HepG2 (cell line): Measurements from ENCODE around the gene FRAS1. TPM values are rescaled to one million over a fixed set of nuclear protein-coding genes. Genes with fewer than 3 reads are reported as not detected.
A peak's percentile ranks its signal among the peaks of the same experiment; 100 is the strongest.

ENCODE experiments used
- ATAC-seq: fragments of 200-7000 bp; cut with Tn5 transposase; 3 replicates; pipeline ENCODE4 v1.9.1; 2020; ENCODE audit warnings: mild to moderate bottlenecking, moderate library complexity
- BruUV-seq: library from RNA; stranded (reverse); fragments of 400-500 nt; replicated peaks from 2 replicates; lab custom pipeline; 2021; lab: Mats Ljungman, UMichigan
- CTCF ChIA-PET: fragments of 300-600 bp; formaldehyde crosslinking; extraction: SDS; loops from one replicate; lab custom pipeline; 2021; ENCODE audit warnings: low total read pairs, inconsistent platforms, low intra/inter-chr PET ratio; lab: Yijun Ruan, JAX
- POLR2A ChIA-PET: fragments of 350-600 bp; sonication (Branson Sonifier 250); formaldehyde crosslinking; loops from one replicate; lab custom pipeline; 2020; ENCODE audit warnings: antibody characterized with exemption, inconsistent platforms; lab: Yijun Ruan, JAX
- DNase-seq: peaks from one replicate; pipeline ENCODE4 v3.0.0-alpha.2; 2015; ENCODE audit warnings: low spot score
- FAIRE-seq: peaks from 3 replicates; lab custom pipeline; 2011; peaks lifted over from hg19 to GRCh38; lab: Jason Lieb, UNC
- H2AFZ ChIP-seq: one replicate; pipeline ENCODE4 v1.6.1; 2011; ENCODE audit warnings: low read length, inconsistent platforms
- H3K27ac ChIP-seq: fragments of 300-600 bp; 3 replicates; pipeline ENCODE4 v1.8.0; 2011; ENCODE audit warnings: mixed run types, mild to moderate bottlenecking, mixed read lengths, low read length, inconsistent platforms; ENCODE audit not compliant: insufficient read depth; ENCODE audit errors: extremely low read length
- H3K27me3 ChIP-seq, 2 experiments: fragments of 200-600 bp in 1 of 2; 2 replicates in 1 of 2; 3 replicates in 1 of 2; pipeline versions ENCODE4 v1.6.0 to v1.8.0; 2011; ENCODE audit warnings: low read length in 2 of 2, mild to moderate bottlenecking in 2 of 2, moderate library complexity in 2 of 2, inconsistent platforms in 1 of 2; ENCODE audit not compliant: insufficient read depth in 2 of 2, control insufficient read depth in 1 of 2
- H3K36me3 ChIP-seq, 2 experiments: fragments of 200-600 bp in 1 of 2; replicated peaks in 1 of 2; 2 replicates in 1 of 2; 3 replicates in 1 of 2; pipeline versions ENCODE4 v1.5.1 to v1.8.0; 2011; ENCODE audit warnings: low read length in 2 of 2, inconsistent platforms in 1 of 2; ENCODE audit not compliant: insufficient read depth in 2 of 2, control insufficient read depth in 1 of 2
- H3K4me1 ChIP-seq: 2 replicates; pipeline ENCODE4 v1.5.1; 2012; ENCODE audit warnings: low read length, inconsistent platforms; ENCODE audit not compliant: insufficient read depth
- H3K4me2 ChIP-seq: 2 replicates; pipeline ENCODE4 v1.6.0; 2011; ENCODE audit warnings: low read depth, low read length, inconsistent platforms
- H3K4me3 ChIP-seq, 3 experiments: fragments of 200-600 bp in 1 of 3; sonication (generic), shearing (Covaris generic) in 1 of 3; replicated peaks in 1 of 3; 2 replicates each; pipeline ENCODE4 v1.5.1; 2011 to 2016; ENCODE audit warnings: low read length in 3 of 3, inconsistent platforms in 2 of 3, low read depth in 2 of 3, mild to moderate bottlenecking in 2 of 3, control low read depth in 1 of 3, mixed read lengths in 1 of 3; ENCODE audit not compliant: insufficient read depth in 1 of 3
- H3K79me2 ChIP-seq: one replicate; pipeline ENCODE4 v1.6.1; 2011; ENCODE audit warnings: low read length, inconsistent platforms; ENCODE audit not compliant: insufficient read depth
- H3K9ac ChIP-seq: 2 replicates; pipeline ENCODE4 v1.6.0; 2011; ENCODE audit warnings: mild to moderate bottlenecking, low read depth, low read length, inconsistent platforms; ENCODE audit not compliant: insufficient read depth
- H3K9me3 ChIP-seq: 2 replicates; pipeline ENCODE4 v1.5.1; 2012; ENCODE audit warnings: mild to moderate bottlenecking, low read length
- H4K20me1 ChIP-seq: 2 replicates; pipeline ENCODE4 v1.6.0; 2011; ENCODE audit warnings: inconsistent platforms, mild to moderate bottlenecking, low read length, moderate library complexity; ENCODE audit not compliant: insufficient read depth
- HOXA3 ChIP-seq: sonication (generic); formaldehyde crosslinking; IDR thresholded peaks from 2 replicates; pipeline ENCODE4 v1.5.0; 2020; ENCODE audit warnings: missing genetic modification reagents
- MAFF ChIP-seq: IDR thresholded peaks from 2 replicates; pipeline ENCODE4 v1.6.1; 2011; ENCODE audit warnings: low read depth, low read length, improper control_type of control experiment
- MAFK ChIP-seq, 2 experiments: IDR thresholded peaks in 1 of 2; conservative IDR thresholded peaks in 1 of 2; 2 replicates each; pipeline ENCODE4 v1.6.1; 2011; ENCODE audit warnings: improper control_type of control experiment in 2 of 2, low read length in 2 of 2
- PRMT3 ChIP-seq: sonication (generic); formaldehyde crosslinking; IDR thresholded peaks from 2 replicates; pipeline ENCODE4 v1.8.1; 2022; ENCODE audit warnings: low read depth, mild to moderate bottlenecking, moderate library complexity, missing genetic modification reagents, borderline replicate concordance
- WGBS: methylation state at CpG from one replicate; pipeline ENCODE4 v1.1.6; 2017; ENCODE audit warnings: low lambda C conversion rate; 5-methylcytosine and 5-hydroxymethylcytosine counted together
- in situ Hi-C: cut with HindIII; loops from 2 replicates; pipeline ENCODE4 v1.10.0; 2017; ENCODE audit warnings: low pct_unique_long_range_greater_than_20kb; ENCODE audit not compliant: extremely low pct_ligation_motif_present
- intact Hi-C: fragments of 100-400 bp; cut with micrococcal nuclease; formaldehyde crosslinking; loops from one replicate; pipeline ENCODE4 v1.10.0; 2022; ENCODE audit not compliant: unreplicated experiment
- polyA plus RNA-seq, 8 experiments: library from polyadenylated mRNA; depleted of rRNA in 3 of 8; stranded (reverse) in 7 of 8; unstranded in 1 of 8; fragments of >200 nt; fragmentation: Illumina TruSeq in 4 of 8; extraction: Trizol in 4 of 8; gene quantifications; 2 replicates each; pipeline versions ENCODE4 v1.2.1 to v1.2.3, GENCODE V29; 2011 to 2016; ENCODE audit warnings: low read depth in 4 of 8, missing spikeins in 1 of 8, mixed read lengths in 1 of 8; ENCODE audit not compliant: insufficient read depth in 1 of 8
- total RNA-seq, 5 experiments: library from RNA; depleted of rRNA; stranded (reverse); fragments of >200 nt; fragmentation: Illumina TruSeq; extraction: Trizol; gene quantifications; 2 replicates each; pipeline ENCODE4 v1.2.3, GENCODE V29; 2016; ENCODE audit warnings: low read depth in 1 of 5
- TF ChIP-seq, protein P1 (sequence below): IDR thresholded peaks from 2 replicates; pipeline ENCODE4 v1.6.1; 2016; ENCODE audit warnings: low read depth
- TF ChIP-seq, protein P2 (sequence below): sonication (generic); formaldehyde crosslinking; IDR thresholded peaks from 2 replicates; pipeline ENCODE4 v1.4.0; 2020; ENCODE audit warnings: missing genetic modification reagents

FRAS1 gene
- total and polyA plus RNA-seq, 2 of the 13 experiments (the other 11 are each of a cell fraction or from before 2014, with no cell fraction given), result 22.5 to 31.6 TPM

DNA sequence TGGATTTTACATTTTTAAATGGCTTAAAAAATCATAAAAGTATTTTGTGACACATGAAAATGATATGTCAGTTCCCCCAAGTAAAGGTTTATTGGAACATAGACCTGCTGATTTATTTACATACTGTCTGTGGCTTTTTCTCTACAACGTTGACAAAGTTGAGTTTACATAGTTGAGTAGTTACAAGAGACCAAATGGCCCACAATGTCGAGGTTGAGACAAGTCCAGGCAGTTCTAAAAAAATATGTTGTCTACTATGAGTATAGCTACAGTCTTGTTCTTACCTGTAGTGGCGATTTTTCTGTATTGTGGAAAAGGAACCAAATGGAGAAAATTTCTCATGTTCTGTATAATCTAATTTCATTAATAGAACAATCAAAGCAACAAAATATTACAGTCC is 163.2 kb downstream of the FRAS1 start (continued):
- TF ChIP-seq, protein P1, sequence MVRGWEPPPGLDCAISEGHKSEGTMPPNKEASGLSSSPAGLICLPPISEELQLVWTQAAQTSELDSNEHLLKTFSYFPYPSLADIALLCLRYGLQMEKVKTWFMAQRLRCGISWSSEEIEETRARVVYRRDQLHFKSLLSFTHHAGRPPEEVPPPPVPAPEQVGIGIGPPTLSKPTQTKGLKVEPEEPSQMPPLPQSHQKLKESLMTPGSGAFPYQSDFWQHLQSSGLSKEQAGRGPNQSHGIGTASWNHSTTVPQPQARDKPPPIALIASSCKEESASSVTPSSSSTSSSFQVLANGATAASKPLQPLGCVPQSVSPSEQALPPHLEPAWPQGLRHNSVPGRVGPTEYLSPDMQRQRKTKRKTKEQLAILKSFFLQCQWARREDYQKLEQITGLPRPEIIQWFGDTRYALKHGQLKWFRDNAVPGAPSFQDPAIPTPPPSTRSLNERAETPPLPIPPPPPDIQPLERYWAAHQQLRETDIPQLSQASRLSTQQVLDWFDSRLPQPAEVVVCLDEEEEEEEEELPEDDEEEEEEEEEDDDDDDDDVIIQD (CRISPR knock-in tag), result peak; percentile 73; the same call in 1 of the 2 replicates
- TF ChIP-seq, protein P2, sequence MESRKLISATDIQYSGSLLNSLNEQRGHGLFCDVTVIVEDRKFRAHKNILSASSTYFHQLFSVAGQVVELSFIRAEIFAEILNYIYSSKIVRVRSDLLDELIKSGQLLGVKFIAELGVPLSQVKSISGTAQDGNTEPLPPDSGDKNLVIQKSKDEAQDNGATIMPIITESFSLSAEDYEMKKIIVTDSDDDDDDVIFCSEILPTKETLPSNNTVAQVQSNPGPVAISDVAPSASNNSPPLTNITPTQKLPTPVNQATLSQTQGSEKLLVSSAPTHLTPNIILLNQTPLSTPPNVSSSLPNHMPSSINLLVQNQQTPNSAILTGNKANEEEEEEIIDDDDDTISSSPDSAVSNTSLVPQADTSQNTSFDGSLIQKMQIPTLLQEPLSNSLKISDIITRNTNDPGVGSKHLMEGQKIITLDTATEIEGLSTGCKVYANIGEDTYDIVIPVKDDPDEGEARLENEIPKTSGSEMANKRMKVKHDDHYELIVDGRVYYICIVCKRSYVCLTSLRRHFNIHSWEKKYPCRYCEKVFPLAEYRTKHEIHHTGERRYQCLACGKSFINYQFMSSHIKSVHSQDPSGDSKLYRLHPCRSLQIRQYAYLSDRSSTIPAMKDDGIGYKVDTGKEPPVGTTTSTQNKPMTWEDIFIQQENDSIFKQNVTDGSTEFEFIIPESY (CRISPR knock-in tag), result no peak
- TF ChIP-seq HOXA3 (CRISPR knock-in tag), result no peak
- TF ChIP-seq, all 625 proteins: peak for 6

DNA sequence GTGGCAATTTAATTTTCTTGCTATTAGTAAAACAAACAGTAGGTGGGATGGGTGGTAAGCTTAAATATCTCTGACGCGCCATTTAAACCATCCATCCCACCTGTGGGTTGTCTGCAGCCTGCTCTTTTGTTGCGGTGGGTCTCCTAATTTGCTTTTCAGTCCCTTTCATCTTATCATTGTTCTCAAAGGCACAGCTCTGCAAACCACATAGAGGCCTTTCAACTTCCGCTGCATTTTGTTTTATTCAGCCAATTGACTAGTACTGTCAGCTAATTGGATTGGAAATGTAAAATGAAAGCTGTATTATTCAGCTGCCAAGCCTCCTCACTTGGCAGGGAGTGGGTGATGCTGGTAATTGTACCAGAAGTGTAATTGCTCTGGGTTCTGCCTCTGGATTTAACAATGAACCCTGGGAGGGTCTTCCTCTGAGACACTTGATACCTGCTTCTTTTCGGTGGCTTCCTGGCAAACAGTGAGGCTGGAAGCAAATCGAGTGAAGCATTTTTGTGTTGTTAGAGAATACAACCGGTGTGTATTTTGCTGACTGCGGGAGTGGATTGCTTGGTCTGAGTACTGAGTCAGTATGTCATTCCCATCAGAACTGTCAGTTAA is 165.6 kb downstream of the FRAS1 start:
- ATAC-seq, result no peak
- 78% methylated on average over 8 of the region's 8 CpGs for WGBS
- H3K79me2 ChIP-seq, result peaks cover 42% of the 10 kb centered on the region
- no peak overlapping the region for H3K27ac ChIP-seq
- H3K36me3 ChIP-seq, result 0 out of 5 replicates have a peak, but pooled peaks cover 0 to 1% of the 10 kb centered on the region in 2 experiments
- H4K20me1 ChIP-seq, result no peaks in the 10 kb centered on the region
- POLR2A ChIA-PET, result no interaction called here
- H3K9me3 ChIP-seq, result peaks cover 5% of the 10 kb centered on the region
- H3K9ac ChIP-seq, result no peak overlapping the region
- TF ChIP-seq MAFF, result 0 out of 2 replicates have a peak, but pooled peaks have one; percentile 12
- TF ChIP-seq PRMT3, result no peak
- TF ChIP-seq MAFK (conservative IDR thresholded peaks at IDR 0.05 in 1 of 2, IDR thresholded peaks at IDR 0.05 in 1 of 2; ENCODE audit: low read length in 2 of 2), result peak in 1 of 2 experiments; percentile 34; a peak in 1 of 4 replicates
- TF ChIP-seq, all 625 proteins: peak for 2
- peaks cover 38% of the 10 kb centered on the region for H3K4me1 ChIP-seq
- FAIRE-seq, result no peak
- no peaks in the 10 kb centered on the region for H3K27me3 ChIP-seq
- no peak overlapping the region for H3K4me2 ChIP-seq
- CTCF ChIA-PET, result no interaction called here
- in situ Hi-C loops (no loop called here), intact Hi-C loops (no loop called here)
- H3K4me3 ChIP-seq, result no peak overlapping the region
- no peak overlapping the region for H2AFZ ChIP-seq
- BruUV-seq, result no TSS peak
- no peak for DNase-seq
